HFF-Myc (cell line): ENCODE results near the gene TMEM119.

ENCODE experiments used
- DNase-seq: peaks from one replicate; pipeline ENCODE4 v3.0.0-alpha.2; 2011; ENCODE audit warnings: low read depth; ENCODE audit errors: extremely low read depth
- H3K4me3 ChIP-seq: replicated peaks from 2 replicates; pipeline ENCODE4 v1.5.1; 2011; ENCODE audit warnings: low read depth, mild to moderate bottlenecking, control low read depth, low read length
- TF ChIP-seq, protein P1 (sequence below): IDR thresholded peaks from 2 replicates; pipeline ENCODE4 v1.5.1; 2012; ENCODE audit warnings: mild to moderate bottlenecking, low read depth, low read length, control low read depth; ENCODE audit errors: missing control alignments

TMEM119 gene

DNA sequence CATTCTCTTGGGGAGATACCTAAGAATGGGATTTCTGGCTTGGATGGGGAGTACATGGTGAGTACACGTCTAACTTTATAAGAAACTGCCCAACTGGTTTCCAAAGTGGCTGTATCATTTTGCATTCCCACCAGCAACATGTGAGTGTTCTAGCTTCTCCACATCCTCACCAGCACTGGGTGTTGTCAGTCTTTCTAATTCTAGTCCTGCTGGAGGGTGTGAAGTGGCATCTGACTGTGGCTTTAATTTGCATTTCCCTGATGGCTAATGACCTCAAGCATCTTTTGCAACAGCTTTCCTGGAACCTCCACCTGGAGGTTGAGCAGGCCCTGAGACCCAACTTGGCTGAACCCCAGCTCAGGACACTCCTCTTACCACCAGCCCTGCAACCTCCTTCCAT lies 18.0 kb upstream of the TMEM119 start:
- DNase-seq: no peak
- H3K4me3 ChIP-seq: no peak overlapping the region
- TF ChIP-seq, protein P1, sequence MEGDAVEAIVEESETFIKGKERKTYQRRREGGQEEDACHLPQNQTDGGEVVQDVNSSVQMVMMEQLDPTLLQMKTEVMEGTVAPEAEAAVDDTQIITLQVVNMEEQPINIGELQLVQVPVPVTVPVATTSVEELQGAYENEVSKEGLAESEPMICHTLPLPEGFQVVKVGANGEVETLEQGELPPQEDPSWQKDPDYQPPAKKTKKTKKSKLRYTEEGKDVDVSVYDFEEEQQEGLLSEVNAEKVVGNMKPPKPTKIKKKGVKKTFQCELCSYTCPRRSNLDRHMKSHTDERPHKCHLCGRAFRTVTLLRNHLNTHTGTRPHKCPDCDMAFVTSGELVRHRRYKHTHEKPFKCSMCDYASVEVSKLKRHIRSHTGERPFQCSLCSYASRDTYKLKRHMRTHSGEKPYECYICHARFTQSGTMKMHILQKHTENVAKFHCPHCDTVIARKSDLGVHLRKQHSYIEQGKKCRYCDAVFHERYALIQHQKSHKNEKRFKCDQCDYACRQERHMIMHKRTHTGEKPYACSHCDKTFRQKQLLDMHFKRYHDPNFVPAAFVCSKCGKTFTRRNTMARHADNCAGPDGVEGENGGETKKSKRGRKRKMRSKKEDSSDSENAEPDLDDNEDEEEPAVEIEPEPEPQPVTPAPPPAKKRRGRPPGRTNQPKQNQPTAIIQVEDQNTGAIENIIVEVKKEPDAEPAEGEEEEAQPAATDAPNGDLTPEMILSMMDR: no peak

DNA sequence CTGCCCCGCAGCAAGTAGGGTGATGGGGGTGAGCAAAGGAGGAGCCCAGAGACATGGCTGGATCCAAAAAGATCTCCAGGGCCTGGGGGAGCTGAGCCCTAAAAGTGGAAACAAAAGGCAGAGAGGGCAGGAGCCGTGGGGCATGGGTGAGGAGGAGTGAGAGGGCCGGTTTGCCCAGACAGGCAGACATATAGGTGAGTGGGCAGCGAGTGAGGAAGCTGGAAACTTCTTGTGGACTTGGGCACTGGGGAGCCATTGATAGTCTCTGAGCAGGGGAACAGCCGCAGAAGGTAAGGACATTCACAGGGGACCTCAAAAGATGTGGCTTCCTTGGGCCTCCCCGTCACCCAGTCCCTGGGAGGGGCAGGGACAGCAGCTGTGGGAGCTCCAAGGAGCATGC lies 16.8 kb upstream of the TMEM119 start:
- TF ChIP-seq, protein P1: no peak
- DNase-seq: no peak
- H3K4me3 ChIP-seq: no peak overlapping the region

DNA sequence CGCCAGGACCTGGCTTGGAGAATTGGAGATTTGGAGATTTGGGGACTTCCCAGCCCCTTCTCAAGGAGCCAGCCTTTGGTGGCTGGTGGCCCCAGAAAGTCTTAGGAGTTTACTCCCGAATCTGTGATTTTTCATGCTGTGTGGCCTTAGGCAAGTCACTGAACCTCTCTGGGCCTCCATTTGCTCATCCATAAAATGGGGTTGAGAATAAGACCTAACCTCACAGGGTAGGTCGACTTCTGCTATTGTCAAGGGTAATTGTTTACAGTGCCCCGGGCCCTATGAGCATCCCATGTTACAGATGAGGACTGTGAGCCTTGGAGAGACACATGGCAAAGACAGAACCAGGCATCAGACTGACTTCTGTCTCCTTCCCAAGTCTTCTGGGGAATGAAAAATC lies 16.2 kb upstream of the TMEM119 start:
- DNase-seq: no peak
- TF ChIP-seq, protein P1: no peak
- H3K4me3 ChIP-seq: no peak overlapping the region

DNA sequence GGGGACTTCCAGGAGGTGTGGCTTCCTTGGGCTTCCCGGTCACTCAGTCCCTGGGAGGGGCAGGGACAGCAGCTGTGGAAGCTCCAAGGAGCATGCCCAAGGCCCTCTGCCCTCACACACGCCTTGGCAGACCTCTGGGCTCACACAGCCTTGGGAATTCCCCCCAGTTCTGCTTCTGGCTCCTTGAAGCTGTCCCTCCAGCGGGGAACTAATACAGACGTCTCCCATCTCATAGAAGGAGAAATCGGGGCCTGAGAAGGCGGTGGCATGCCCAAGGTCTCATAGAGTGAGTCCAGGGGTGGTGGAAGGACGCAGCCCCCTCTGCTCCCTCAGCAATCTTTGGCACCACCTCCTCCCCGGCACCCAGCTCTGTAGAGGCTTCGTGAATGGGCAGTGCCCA lies 15.7 kb upstream of the TMEM119 start:
- no peak for DNase-seq
- no peak overlapping the region for H3K4me3 ChIP-seq
- TF ChIP-seq, protein P1: no peak

DNA sequence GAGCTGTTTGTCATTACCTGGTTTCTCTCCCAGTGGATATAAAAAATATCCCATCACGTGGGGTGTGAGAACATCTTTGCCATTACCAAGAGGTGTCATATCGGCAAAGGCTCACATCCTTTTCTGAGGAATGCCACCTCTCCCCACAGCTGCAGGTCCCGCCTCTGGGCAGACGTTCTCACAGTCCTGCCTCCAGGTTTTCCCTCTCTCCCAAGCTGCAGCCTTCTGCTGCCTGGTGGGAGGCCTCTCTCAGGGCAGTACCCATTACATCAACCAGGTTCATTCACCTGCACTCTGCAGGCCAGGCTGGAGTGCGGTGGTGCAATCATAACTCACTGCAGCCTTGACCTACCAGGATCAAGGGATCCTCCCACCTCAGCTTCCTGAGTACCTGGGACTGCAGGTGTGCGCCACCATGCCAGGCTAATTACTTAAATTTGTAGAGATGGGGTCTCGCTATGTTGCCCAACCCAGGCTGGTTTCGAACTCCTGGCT lies 15.0 kb upstream of the TMEM119 start:
- no peak for DNase-seq
- no peak overlapping the region for H3K4me3 ChIP-seq
- TF ChIP-seq, protein P1: no peak

DNA sequence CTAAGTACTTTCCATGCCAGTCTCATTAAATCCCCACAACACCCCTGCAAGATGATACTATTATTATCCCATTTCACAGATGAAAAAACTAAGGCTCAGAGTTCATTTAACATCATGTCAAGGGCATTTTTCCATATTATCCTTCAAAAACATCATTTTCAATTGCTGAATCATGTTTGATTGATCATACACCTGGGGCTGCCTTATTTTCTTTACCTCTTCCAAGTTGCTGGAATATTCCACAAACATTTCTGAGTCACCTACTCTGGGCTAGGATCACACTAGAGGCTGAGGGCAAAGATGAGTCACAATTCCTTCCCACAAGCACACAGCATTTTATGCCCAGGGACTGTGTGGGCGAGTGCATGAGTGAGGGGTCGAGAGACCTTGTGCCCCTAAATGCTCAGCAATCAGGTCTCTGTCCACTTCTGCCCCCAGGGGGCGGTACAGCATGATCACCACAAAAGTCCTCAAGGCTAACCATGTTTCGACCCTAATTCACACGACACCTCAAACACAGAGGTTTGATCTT lies 14.1 kb upstream of the TMEM119 start:
- no peak overlapping the region for H3K4me3 ChIP-seq
- no peak for DNase-seq
- TF ChIP-seq, protein P1: peak; percentile 65
